CD14-positive monocyte (primary cell): ENCODE data around the gene ZFYVE28. TPM values are rescaled to one million over a fixed set of nuclear protein-coding genes. Genes with fewer than 3 reads are reported as not detected.

Experiments used
- DNase-seq, 3 donors: peaks; one replicate each; pipeline ENCODE4 v3.0.0-alpha.2; 2011 to 2022
- H2AFZ ChIP-seq: 2 replicates; pipeline ENCODE4 v1.6.0; 2012; ENCODE audit warnings: mild to moderate bottlenecking, low read depth, low read length, inconsistent platforms; ENCODE audit not compliant: insufficient read depth, poor library complexity, severe bottlenecking
- H3K27ac ChIP-seq, 2 donors: 1 replicate in 1 of 2; 2 replicates in 1 of 2; pipeline ENCODE4 v1.5.1; 2012 to 2013; ENCODE audit warnings: low read length in 2 of 2, control low read depth in 1 of 2, inconsistent platforms in 1 of 2, low read depth in 1 of 2, mild to moderate bottlenecking in 1 of 2
- H3K27me3 ChIP-seq, 2 donors: one replicate each; pipeline versions ENCODE4 v1.6.0 to v1.6.1; 2011 to 2013; ENCODE audit warnings: low read length in 2 of 2; ENCODE audit not compliant: control insufficient read depth in 2 of 2, insufficient read depth in 2 of 2
- H3K36me3 ChIP-seq, 2 donors: replicated peaks in 1 of 2; 1 replicate in 1 of 2; 2 replicates in 1 of 2; pipeline versions ENCODE4 v1.5.1 to v1.6.1; 2012 to 2013; ENCODE audit warnings: low read length in 2 of 2, control low read depth in 1 of 2, inconsistent platforms in 1 of 2, mild to moderate bottlenecking in 1 of 2; ENCODE audit not compliant: insufficient read depth in 2 of 2, control insufficient read depth in 1 of 2
- H3K4me1 ChIP-seq, 2 donors: 1 replicate in 1 of 2; 2 replicates in 1 of 2; pipeline versions ENCODE4 v1.5.1 to v1.6.1; 2012 to 2013; ENCODE audit warnings: low read length in 2 of 2, control low read depth in 1 of 2, inconsistent platforms in 1 of 2, mild to moderate bottlenecking in 1 of 2, moderate library complexity in 1 of 2; ENCODE audit not compliant: insufficient read depth in 2 of 2, control insufficient read depth in 1 of 2
- H3K4me2 ChIP-seq: replicated peaks from 2 replicates; pipeline ENCODE3; 2012; ENCODE audit warnings: low read length, moderate library complexity, mild to moderate bottlenecking; ENCODE audit not compliant: poor library complexity, severe bottlenecking; ENCODE audit errors: extremely low read depth
- H3K4me3 ChIP-seq, 3 experiments: fragments of 200-600 bp in 1 of 3; sonication (generic) in 1 of 3; replicated peaks in 1 of 3; 1 replicate in 2 of 3; 2 replicates in 1 of 3; pipeline ENCODE4 v1.5.1; 2011 to 2013; ENCODE audit warnings: low read length in 3 of 3, mild to moderate bottlenecking in 3 of 3, control low read depth in 2 of 3, low read depth in 2 of 3, inconsistent platforms in 1 of 3, moderate library complexity in 1 of 3
- H3K79me2 ChIP-seq: 2 replicates; pipeline ENCODE4 v1.6.0; 2012; ENCODE audit warnings: mild to moderate bottlenecking, control low read depth, inconsistent platforms, low read length, moderate library complexity; ENCODE audit not compliant: insufficient read depth
- H3K9ac ChIP-seq: 2 replicates; pipeline ENCODE4 v1.6.0; 2017; ENCODE audit warnings: low read length, mild to moderate bottlenecking; ENCODE audit not compliant: insufficient read depth, poor library complexity, severe bottlenecking
- H3K9me3 ChIP-seq, 2 donors: replicated peaks in 1 of 2; 1 replicate in 1 of 2; 2 replicates in 1 of 2; pipeline versions ENCODE4 v1.5.1 to v1.6.1; 2012 to 2013; ENCODE audit warnings: low read length in 2 of 2, control low read depth in 1 of 2; ENCODE audit not compliant: control insufficient read depth in 1 of 2, insufficient read depth in 1 of 2
- H4K20me1 ChIP-seq: 2 replicates; pipeline ENCODE4 v1.6.0; 2012; ENCODE audit warnings: mild to moderate bottlenecking, low read length, control low read depth, moderate library complexity; ENCODE audit not compliant: insufficient read depth
- H3K27ac Mint-ChIP-seq, 7 donors: one replicate each; pipeline ENCODE4 v1.8.0; 2020; ENCODE audit warnings: mild to moderate bottlenecking in 7 of 7, mixed read lengths in 7 of 7, moderate library complexity in 6 of 7, inconsistent platforms in 2 of 7
- H3K27me3 Mint-ChIP-seq, 3 donors: one replicate each; pipeline ENCODE4 v1.8.0; 2021 to 2022; ENCODE audit warnings: low read depth in 3 of 3, mild to moderate bottlenecking in 3 of 3, mixed read lengths in 3 of 3, moderate library complexity in 3 of 3, inconsistent platforms in 1 of 3
- H3K36me3 Mint-ChIP-seq, 2 donors: one replicate each; pipeline ENCODE4 v1.8.0; 2020; ENCODE audit warnings: mixed read lengths in 2 of 2, inconsistent platforms in 1 of 2, mild to moderate bottlenecking in 1 of 2
- H3K4me1 Mint-ChIP-seq: one replicate; pipeline ENCODE4 v1.8.0; 2020; ENCODE audit warnings: mild to moderate bottlenecking, mixed read lengths
- H3K4me3 Mint-ChIP-seq, 2 donors: one replicate each; pipeline ENCODE4 v1.8.0; 2020; ENCODE audit warnings: mild to moderate bottlenecking in 2 of 2, mixed read lengths in 2 of 2, moderate library complexity in 1 of 2
- H3K9me3 Mint-ChIP-seq, 7 donors: one replicate each; pipeline ENCODE4 v1.8.0; 2020 to 2022; ENCODE audit warnings: mixed read lengths in 7 of 7, mild to moderate bottlenecking in 6 of 7, moderate library complexity in 6 of 7, inconsistent platforms in 2 of 7
- WGBS: methylation state at CpG from one replicate; pipeline ENCODE4 v1.1.5; 2013; ENCODE audit warnings: missing lambda C conversion rate; ENCODE audit not compliant: insufficient coverage; 5-methylcytosine and 5-hydroxymethylcytosine counted together
- intact Hi-C, 2 donors: fragments of 100-400 bp; cut with micrococcal nuclease; formaldehyde crosslinking; loops; one replicate each; pipeline versions ENCODE4 v1.15.0 to v1.15.1; 2023
- polyA plus RNA-seq, 3 donors: library from polyadenylated mRNA; depleted of rRNA in 1 of 3; unstranded in 2 of 3; stranded (reverse) in 1 of 3; fragments of 300-500 nt in 2 of 3; fragments of >200 nt in 1 of 3; fragmentation: Illumina TruSeq in 2 of 3; gene quantifications; 1 replicate in 2 of 3; 2 replicates in 1 of 3; pipeline ENCODE4 v1.2.3, GENCODE V29; 2012 to 2021
- TF ChIP-seq, protein P1 (sequence below): fragments of 200-600 bp; IDR thresholded peaks from one replicate; pipeline ENCODE4 v1.8.0; 2022; ENCODE audit warnings: antibody characterized with exemption, mild to moderate bottlenecking

Gene ZFYVE28
- polyA plus RNA-seq, 3 donors = 1.0 to 4.4 (median 1.1) TPM

DNA sequence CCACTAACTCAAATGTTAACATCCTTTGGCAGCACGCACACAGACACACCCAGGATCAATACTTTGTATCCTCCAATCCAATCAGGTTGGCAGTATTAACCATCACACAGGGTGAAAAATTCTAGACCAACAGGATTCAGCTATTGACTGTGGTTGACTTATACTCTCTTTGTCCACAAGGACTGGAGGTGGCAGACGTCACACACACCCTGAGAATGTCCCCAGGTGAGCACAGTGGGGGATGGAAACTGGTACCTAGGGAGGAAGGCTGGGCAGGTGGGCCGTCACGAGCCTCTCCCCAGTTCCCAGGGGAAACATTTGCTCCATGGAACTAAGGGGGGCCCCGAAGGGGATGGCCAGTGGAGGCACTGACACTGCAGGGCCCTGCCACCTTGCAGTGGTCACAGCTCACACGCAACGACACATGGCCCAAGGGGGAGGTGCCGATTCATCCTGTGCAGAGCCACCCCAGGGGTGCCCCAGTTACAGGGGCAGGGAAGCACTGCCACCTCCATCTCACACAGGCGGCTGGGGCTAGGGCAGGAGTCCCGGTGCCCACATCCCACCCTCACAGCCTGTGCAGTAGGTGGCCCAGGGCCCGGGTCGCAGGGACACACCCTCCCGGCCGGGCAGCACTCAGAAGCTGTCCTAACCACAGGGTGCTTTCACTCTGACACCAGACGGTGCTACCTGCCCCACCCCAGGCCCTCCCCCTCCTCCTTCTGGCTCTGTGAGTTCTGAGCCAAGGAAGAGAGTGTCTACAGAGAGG lies 17.4 kb downstream of the ZFYVE28 start:
- 93% methylated on average over 12 of the region's 15 CpGs for WGBS
- no peak overlapping the region for H2AFZ ChIP-seq
- Mint-ChIP-seq H3K27ac (no peak overlapping the region), H3K36me3 (peaks cover 0 to 2% of the 10 kb centered on the region in 2 donors), H3K27me3 (peaks cover 20 to 34% (median 26%) of the 10 kb centered on the region in 3 donors), H3K4me3 (no peak overlapping the region), H3K4me1 (peaks cover 27% of the 10 kb centered on the region), H3K9me3 (peaks cover 0 to 3% (median 0%) of the 10 kb centered on the region in 7 donors)
- H3K9me3 ChIP-seq = no peaks in the 10 kb centered on the region
- no peaks in the 10 kb centered on the region for H3K36me3 ChIP-seq
- no peak overlapping the region for H3K9ac ChIP-seq
- peaks cover 0 to 20% of the 10 kb centered on the region in 2 donors for H3K27me3 ChIP-seq
- no peak overlapping the region for H3K27ac ChIP-seq
- intact Hi-C loops = no loop called here
- H3K4me2 ChIP-seq = no peak overlapping the region
- no peak for DNase-seq
- H3K79me2 ChIP-seq = no peaks in the 10 kb centered on the region
- no peak overlapping the region for H3K4me3 ChIP-seq
- H3K4me1 ChIP-seq = peaks cover 5 to 21% of the 10 kb centered on the region in 2 donors
- H4K20me1 ChIP-seq = peaks cover 18% of the 10 kb centered on the region
- TF ChIP-seq, protein P1, sequence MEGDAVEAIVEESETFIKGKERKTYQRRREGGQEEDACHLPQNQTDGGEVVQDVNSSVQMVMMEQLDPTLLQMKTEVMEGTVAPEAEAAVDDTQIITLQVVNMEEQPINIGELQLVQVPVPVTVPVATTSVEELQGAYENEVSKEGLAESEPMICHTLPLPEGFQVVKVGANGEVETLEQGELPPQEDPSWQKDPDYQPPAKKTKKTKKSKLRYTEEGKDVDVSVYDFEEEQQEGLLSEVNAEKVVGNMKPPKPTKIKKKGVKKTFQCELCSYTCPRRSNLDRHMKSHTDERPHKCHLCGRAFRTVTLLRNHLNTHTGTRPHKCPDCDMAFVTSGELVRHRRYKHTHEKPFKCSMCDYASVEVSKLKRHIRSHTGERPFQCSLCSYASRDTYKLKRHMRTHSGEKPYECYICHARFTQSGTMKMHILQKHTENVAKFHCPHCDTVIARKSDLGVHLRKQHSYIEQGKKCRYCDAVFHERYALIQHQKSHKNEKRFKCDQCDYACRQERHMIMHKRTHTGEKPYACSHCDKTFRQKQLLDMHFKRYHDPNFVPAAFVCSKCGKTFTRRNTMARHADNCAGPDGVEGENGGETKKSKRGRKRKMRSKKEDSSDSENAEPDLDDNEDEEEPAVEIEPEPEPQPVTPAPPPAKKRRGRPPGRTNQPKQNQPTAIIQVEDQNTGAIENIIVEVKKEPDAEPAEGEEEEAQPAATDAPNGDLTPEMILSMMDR = no peak

DNA sequence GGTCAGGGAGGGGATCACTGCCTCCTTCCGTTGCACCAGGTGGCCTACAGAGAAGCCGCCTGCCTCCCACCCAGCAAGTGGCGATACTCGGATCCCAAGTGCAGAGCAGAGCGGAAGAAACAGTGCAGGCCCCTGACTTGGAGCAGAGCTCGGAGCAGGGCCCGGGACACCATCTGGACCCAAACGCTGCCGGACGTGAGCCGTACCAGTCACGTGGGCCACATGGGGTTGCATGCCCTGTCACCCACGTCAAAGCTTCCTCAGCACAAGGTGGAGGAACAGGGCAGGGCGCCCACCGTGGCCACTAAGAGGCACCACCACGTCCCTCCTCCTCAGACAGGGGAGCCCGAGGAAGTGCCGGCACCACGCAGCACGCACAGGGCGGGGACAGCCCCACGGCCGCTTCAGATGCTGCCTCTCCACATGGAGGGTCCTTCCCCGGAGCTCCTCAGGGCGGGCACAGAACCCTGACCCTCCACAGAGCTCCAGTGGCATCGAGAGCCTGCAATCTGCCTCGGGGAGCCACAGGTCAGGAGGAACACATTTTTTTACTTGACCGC lies 18.7 kb downstream of the ZFYVE28 start:
- H3K36me3 Mint-ChIP-seq = peaks cover 0 to 2% of the 10 kb centered on the region in 2 donors
- H3K27ac ChIP-seq = no peak overlapping the region
- no peak overlapping the region for H3K4me3 ChIP-seq
- peaks cover 18% of the 10 kb centered on the region for H4K20me1 ChIP-seq
- H3K4me2 ChIP-seq = no peak overlapping the region
- H2AFZ ChIP-seq = no peak overlapping the region
- H3K9ac ChIP-seq = no peak overlapping the region
- no peaks in the 10 kb centered on the region for H3K36me3 ChIP-seq
- H3K9me3 ChIP-seq = no peaks in the 10 kb centered on the region
- H3K27me3 Mint-ChIP-seq = peaks cover 23 to 35% (median 32%) of the 10 kb centered on the region in 3 donors
- DNase-seq = no peak
- intact Hi-C loops = no loop called here
- peaks cover 0 to 20% of the 10 kb centered on the region in 2 donors for H3K27me3 ChIP-seq
- peaks cover 27% of the 10 kb centered on the region for H3K4me1 Mint-ChIP-seq
- no peak overlapping the region for H3K27ac Mint-ChIP-seq
- H3K4me1 ChIP-seq = peaks cover 5 to 21% of the 10 kb centered on the region in 2 donors
- H3K4me3 Mint-ChIP-seq = no peak overlapping the region
- TF ChIP-seq, protein P1 = no peak
- 80% methylated on average over 27 of the region's 28 CpGs for WGBS
- H3K79me2 ChIP-seq = no peaks in the 10 kb centered on the region
- peaks cover 0 to 3% (median 0%) of the 10 kb centered on the region in 7 donors for H3K9me3 Mint-ChIP-seq
